GM18526 (cell line): ENCODE data around the gene DIP2C.

ENCODE experiments used
- POLR2A ChIP-seq: IDR thresholded peaks from 3 replicates; pipeline ENCODE4 v1.6.1; 2011; ENCODE audit not compliant: insufficient read length; ENCODE audit errors: extremely low read depth

DIP2C gene

DNA sequence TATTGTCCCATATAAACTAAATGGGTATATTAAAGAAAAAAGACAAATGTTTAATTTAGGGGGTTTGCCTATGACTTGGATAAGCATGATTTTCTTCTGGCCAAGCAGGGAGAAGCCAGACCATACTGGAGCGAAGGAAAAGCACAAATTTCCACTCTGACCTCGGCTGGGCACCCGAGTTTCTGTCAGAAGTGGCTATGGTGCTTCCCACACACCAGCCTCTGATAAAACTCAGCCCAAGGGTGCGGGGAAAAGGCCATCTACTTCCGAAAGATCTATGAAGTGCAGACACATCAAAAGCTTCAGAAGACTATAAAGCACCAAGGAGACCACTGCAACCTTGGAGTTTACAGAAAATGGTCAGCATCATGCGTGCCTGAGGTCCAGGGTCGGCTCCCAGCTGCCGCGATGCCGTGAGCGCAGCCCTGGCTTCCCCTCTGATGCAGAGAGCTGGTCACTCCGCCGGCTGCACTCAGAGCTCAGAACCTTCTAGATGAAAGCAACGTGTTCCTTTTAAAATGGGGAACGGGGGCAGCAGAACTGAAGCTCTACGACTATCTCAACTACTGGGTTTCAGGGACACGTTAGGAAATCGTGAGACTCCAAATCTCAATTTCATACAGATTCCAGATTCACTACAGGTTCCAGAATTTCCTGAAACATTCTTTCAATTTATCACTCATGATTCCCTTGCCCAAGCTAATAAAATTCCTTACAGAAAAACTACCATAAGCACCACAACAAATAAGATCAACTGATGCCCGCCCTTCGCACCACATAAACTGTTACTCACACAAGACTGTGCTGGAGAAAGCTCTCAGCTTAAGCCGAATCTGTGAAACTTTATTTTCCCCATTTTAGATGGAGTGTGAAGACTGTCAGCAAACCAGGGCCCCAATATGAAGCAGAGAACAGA lies 84.5 kb downstream of the DIP2C start:
- TF ChIP-seq POLR2A: no peak

- no peak for TF ChIP-seq POLR2A
Observed at GRCh38 chr10:603745-604144, 85.7 kb downstream of the DIP2C start.

GRCh38 chr10:602391-603005 lies 87.0 kb downstream of the DIP2C start:
- TF ChIP-seq POLR2A: no peak

GRCh38 chr10:601660-601963 lies 87.9 kb downstream of the DIP2C start:
- no peak for TF ChIP-seq POLR2A

- TF ChIP-seq POLR2A: no peak
Observed at GRCh38 chr10:600876-601659, 88.4 kb downstream of the DIP2C start.

DNA sequence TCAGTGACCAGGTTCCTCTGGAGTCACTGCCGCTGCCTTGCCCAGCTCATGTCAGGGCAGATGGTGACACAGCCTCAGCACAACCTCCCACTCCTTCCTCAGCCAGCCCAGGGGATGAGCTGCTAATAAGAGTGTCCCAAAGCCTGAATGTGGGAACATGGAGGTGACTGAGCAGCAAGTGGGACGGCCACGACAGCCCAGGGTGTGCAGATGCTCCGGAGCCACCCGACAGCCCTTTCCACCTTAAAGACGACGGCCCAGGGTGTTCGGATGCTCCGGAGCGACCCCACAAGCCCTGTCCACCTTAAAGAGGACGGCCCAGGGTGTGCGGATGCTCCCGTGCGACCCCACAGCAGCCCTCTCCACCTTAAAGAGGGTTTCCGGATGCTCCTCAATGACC lies 89.2 kb downstream of the DIP2C start:
- no peak for TF ChIP-seq POLR2A

- TF ChIP-seq POLR2A: no peak
Observed at GRCh38 chr10:599767-600166, 89.7 kb downstream of the DIP2C start.

GRCh38 chr10:598415-599170 lies 90.9 kb downstream of the DIP2C start:
- TF ChIP-seq POLR2A: no peak

DNA sequence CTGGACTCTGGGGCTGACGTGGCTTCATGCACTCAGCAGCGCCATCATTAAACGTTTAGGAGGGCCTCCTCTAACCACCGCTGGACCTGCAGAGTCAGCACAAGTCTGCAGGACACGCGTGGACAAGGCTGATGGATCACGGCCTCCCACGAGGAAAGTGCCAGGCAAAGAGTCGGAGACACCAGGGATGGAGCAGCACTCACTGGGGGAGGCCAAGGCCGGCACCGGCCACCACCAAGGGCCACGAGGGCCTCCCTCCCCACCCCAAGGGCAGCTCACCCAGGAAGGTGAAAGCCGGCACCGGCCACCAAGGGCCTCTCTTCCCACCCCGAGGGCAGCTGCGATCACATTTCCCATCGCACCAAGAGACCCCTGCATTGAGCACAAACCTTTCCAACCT lies 91.5 kb downstream of the DIP2C start:
- TF ChIP-seq POLR2A: no peak

GRCh38 chr10:596725-597345 lies 92.6 kb downstream of the DIP2C start:
- TF ChIP-seq POLR2A: no peak

GRCh38 chr10:595473-595872 lies 94.0 kb downstream of the DIP2C start:
- TF ChIP-seq POLR2A: no peak

- no peak for TF ChIP-seq POLR2A
Observed at GRCh38 chr10:594584-595270, 94.7 kb downstream of the DIP2C start.

GRCh38 chr10:593901-594457 lies 95.5 kb downstream of the DIP2C start:
- no peak for TF ChIP-seq POLR2A

DNA sequence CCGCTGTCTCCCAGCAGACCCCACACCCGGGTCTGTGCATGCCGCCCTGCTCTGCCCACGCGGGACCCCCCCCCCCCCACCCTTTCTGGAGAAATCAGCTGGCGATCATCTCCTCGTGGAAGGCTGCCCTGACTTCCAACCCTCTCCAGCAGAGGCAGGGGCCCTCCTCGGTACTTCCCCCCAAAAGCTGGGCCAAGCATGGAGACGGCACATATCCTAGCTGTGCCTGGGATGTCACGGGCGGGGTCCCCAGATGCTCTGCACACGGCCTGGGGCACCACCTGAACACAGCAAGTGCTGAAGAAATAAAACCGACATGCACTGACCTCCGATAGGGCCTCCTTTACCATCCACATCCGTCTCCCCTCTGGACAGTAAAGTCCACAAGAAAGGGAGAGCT lies 96.0 kb downstream of the DIP2C start:
- TF ChIP-seq POLR2A: no peak
